ENCODE measurements around the gene NUSAP1.
"Not testable (repeated sequence)": the region's sequence is repeated elsewhere in the genome, so short reads cannot be mapped to it uniquely, and the experiment has no call there.

NUSAP1 gene

GRCh38 chr15:41288464-41288863 lies 44.2 kb upstream of the NUSAP1 start:
- no peak overlapping the region for H3K4me3 ChIP-seq (ENCODE audit: low read depth, low read length)
- no peak for TF ChIP-seq CTCF (IDR thresholded peaks at IDR 0.05; ENCODE audit: borderline replicate concordance, insufficient read depth, low read depth, low read length)

GRCh38 chr15:41289953-41290352 lies 42.7 kb upstream of the NUSAP1 start:
- no peak overlapping the region for H3K4me3 ChIP-seq (ENCODE audit: low read depth, low read length)
- no peak for TF ChIP-seq CTCF (IDR thresholded peaks at IDR 0.05; ENCODE audit: borderline replicate concordance, insufficient read depth, low read depth, low read length)

DNA sequence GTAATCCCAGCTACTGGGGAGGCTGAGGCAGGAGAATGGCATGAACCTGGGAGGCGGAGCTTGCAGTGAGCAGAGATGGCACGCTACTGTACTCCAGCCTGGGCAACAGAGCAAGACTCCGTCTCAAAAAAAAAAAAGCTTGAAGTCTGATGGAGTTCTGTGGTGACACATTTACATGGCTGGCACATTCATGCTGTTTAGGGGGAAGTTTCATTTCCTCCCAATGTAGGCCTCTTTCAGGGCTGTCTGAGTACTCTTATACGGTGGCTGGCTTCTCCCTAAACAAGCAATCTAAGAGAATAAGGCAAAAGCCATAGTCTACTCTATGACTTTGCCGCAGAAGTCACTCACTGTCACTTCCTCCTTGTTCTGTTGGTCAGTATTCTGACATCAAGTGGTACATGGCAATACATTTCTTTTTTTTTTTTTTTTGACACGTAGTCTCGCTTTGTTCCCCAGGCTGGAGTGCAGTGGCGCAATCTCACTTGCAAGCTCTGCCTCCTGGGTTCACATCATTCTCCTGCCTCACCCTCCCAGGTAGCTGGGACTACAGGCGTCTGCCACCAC lies 41.5 kb upstream of the NUSAP1 start:
- H3K4me3 ChIP-seq (ENCODE audit: low read depth, low read length), result no peak overlapping the region

GRCh38 chr15:41292521-41292920 lies 40.2 kb upstream of the NUSAP1 start:
- no peak overlapping the region for H3K4me3 ChIP-seq (ENCODE audit: low read depth, low read length)
- no peak for TF ChIP-seq CTCF (IDR thresholded peaks at IDR 0.05; ENCODE audit: borderline replicate concordance, insufficient read depth, low read depth, low read length)

More for the DNA sequence above, 41.5 kb upstream of the NUSAP1 start:
- no peak for TF ChIP-seq CTCF (IDR thresholded peaks at IDR 0.05; ENCODE audit: borderline replicate concordance, insufficient read depth, low read depth, low read length)

GRCh38 chr15:41301139-41301538 lies 31.5 kb upstream of the NUSAP1 start:
- not testable (repeated sequence) for H3K4me3 ChIP-seq (ENCODE audit: low read depth, low read length)

DNA sequence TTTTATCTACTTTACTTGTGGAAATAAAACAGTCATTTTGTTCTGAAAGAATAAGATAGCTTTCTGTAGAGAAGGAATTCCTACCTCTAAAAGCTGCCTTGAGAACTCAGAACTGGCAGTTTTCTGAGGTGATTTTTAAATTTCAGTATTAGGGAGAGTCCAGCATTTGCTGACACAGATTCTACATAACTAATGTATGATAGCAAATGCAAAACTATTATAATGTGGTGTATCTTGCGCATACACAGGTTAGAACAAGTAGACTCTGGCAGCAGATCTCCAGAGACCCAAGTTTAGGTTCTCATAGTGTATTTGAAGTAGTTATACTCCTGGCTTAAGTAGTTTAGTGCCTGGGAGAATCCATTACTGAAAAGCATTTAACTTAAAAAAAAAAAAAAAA lies 31.1 kb upstream of the NUSAP1 start:
- no peak for TF ChIP-seq CTCF (IDR thresholded peaks at IDR 0.05; ENCODE audit: borderline replicate concordance, insufficient read depth, low read depth, low read length)

DNA sequence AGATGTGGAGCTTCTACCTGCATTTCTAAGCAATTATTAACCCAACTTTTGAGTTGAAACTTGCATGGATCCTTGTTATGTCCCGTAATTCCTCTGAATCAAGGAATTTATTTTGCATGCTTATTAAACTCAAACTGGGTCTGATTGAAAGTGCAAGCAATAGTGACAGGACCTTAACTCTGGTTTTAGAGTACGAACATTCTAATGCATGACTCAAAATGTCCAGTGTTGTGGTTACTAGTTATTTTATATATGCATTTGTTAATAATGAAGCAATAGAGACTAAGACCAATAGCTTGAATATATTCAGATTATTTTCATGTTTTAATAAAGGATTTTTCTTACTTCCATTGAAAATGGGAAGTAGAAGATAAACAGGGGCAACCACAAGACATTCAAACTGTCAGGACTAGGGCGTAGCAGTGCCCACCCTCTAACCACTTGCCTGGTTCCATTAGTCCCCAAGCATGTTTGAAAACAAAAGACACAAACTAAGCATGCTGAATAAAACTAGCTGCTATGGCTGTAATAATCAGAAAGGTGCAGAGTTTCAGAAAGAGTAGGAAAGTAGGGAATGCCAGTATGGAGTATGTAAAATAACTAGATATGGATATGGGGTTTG lies 28.4 kb upstream of the NUSAP1 start:
- H3K4me3 ChIP-seq (ENCODE audit: low read depth, low read length), result no peak overlapping the region
- no peak for TF ChIP-seq CTCF (IDR thresholded peaks at IDR 0.05; ENCODE audit: borderline replicate concordance, insufficient read depth, low read depth, low read length)

More for the DNA sequence above, 31.1 kb upstream of the NUSAP1 start:
- H3K4me3 ChIP-seq (ENCODE audit: low read depth, low read length), result no peak overlapping the region

Measured in GM12875 (cell line).